ACHN (cell line): ENCODE results near the gene TSPAN4.

ENCODE experiments used
- DNase-seq: peaks from one replicate; pipeline ENCODE4 v3.0.0-alpha.2; 2015
- in situ Hi-C: cut with HindIII; loops from 2 replicates; pipeline ENCODE4 v1.10.0; 2017; ENCODE audit warnings: low sequenced_read_pairs, low pct_ligation_motif_present, low pct_unique_long_range_greater_than_20kb

The TSPAN4 gene

GRCh38 chr11:820655-821511 lies 21.8 kb upstream of the TSPAN4 start:
- in situ Hi-C loops: no loop called here
- peak; percentile 83 for DNase-seq

- no peak for DNase-seq
- in situ Hi-C loops: no loop called here
These were observed 20.9 kb upstream of the TSPAN4 start for GRCh38 chr11:821512-822371.

- no peak for DNase-seq
- in situ Hi-C loops: no loop called here
These were observed 19.0 kb upstream of the TSPAN4 start for GRCh38 chr11:823441-824291.

DNA sequence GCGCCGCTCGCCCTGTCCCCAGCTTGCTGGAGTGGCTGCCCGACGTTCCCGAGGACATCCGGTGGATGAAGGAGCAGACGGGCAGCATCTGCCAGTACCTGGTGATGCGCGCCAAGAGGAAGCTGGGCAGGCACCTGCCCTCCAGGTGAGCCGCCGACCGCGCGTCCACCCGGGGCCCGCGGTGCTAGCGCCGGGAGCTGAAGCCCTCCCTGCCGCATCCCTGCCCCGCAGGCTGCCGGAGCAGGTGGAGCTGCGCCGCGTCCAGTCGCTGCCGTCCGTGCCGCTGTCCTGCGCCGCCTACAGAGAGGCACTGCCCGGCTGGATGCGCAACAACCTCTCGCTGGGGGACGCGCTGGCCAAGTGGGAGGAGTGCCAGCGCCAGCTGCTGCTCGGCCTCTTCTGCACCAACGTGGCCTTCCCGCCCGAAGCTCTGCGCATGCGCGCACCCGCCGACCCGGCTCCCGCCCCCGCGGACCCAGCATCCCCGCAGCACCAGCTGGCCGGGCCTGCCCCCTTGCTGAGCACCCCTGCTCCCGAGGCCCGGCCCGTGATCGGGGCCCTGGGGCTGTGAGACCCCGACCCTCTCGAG lies 18.3 kb upstream of the TSPAN4 start:
- in situ Hi-C loops: no loop called here
- no peak for DNase-seq

GRCh38 chr11:824942-825341 lies 17.7 kb upstream of the TSPAN4 start:
- in situ Hi-C loops: no loop called here
- DNase-seq: no peak

DNA sequence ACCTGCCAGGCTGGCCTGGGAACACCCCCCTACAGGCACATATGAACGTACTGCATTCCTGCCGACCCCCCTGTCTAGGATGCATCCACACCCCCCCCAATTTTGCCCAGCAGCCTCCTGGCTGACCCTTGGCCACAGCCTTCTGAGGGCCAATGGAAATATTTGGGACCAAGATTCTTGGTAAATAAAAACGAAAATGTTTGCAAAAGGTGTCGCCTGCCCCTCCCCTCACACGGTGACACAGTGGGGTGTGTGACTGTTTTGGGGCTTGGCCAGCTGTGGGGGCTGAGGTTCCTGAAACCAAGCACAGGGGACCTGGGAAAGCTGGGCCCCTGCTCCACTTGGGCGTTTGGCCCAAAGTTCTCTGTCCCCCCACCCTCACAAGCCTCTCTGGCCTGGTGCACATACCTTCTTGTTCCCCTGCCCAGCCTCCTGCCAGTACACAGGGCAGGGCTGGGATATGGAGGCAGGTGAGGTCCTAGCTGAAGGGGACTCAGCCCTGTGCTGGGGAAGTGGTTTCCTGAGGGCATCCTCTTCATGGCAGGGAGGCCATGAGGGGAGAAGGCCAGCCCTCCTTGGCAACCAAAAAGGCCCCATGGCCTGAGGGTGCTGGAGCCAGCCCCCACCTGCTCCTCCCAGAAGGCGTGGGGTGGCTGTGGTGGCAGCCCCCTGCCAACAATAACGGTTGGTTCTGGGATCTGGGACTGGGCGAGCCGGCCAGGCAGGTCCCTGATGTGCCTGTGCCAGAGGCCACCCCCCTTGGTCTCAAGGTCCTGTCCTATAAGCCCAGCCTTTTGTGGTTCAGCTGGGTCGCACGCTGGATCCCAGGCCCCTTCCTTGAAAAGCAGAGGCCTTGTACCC lies 17.1 kb upstream of the TSPAN4 start:
- no peak for DNase-seq
- in situ Hi-C loops: no loop called here

DNA sequence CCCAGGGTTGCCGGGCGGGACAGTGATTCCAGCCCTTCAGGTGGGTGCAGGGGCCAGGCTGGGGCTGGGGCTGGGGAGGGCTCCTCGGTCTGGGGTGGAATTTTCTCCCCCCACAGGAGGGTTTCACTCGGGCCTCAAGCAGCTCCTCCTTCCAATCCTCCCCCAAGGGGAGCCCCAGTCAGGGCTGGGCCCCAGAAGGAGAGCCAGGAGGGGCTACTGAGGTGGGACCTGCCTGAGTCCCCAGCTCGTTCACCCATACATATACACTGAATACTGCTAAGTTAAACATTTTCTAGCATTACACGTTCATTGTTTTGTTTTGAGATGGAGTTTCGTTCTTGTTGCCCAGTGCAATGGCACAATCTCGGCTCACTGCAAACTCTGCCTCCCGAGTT lies 16.4 kb upstream of the TSPAN4 start:
- in situ Hi-C loops: no loop called here
- DNase-seq: no peak

- DNase-seq: no peak
- in situ Hi-C loops: no loop called here
These were observed 15.9 kb upstream of the TSPAN4 start for GRCh38 chr11:826836-827145.

DNA sequence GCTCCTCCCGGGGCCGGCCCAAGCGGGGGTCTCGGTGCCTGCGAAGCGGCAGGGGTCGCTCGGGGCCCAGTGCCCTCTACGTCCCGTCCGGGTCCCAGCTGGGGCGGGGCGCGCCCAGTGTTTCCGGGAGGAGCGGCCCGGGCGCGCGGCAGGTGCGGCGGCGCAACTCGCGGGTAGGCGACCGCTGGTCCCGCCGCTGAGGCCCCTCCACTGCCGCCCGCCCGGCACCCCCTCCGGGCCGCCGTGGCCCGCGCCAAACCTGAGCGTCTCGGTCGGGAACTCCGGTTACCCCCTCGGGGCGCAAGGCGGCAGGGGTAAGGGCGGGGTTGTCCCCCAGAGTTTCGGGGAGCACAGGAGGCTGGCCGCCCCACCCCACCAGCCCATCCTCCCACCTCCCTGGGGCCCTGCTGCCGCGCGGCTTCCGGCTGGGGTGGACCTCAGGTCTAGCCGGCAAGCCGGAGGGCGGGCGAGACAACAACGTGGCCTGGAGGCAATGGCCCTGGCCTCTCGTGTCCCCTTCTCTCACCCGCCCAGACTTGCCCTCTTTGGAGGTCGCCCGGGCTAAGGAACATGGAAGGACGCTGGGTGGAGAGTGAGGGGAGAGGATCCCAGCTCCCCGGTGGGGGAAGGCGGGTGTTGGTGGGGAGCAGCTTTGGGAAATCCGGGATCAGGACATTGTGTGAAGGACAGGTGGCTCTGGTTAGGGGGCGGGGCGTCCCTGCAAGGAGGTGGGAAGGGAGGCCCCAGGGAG lies 15.3 kb upstream of the TSPAN4 start:
- DNase-seq: no peak
- in situ Hi-C loops: no loop called here

- in situ Hi-C loops: no loop called here
- no peak for DNase-seq
These were observed 14.8 kb upstream of the TSPAN4 start, which contains the start of gene CRACR2B for GRCh38 chr11:827897-828192. CRACR2B (plus strand) TSS chr11:827919; CDS start chr11:828608, 689 bp downstream.

DNA sequence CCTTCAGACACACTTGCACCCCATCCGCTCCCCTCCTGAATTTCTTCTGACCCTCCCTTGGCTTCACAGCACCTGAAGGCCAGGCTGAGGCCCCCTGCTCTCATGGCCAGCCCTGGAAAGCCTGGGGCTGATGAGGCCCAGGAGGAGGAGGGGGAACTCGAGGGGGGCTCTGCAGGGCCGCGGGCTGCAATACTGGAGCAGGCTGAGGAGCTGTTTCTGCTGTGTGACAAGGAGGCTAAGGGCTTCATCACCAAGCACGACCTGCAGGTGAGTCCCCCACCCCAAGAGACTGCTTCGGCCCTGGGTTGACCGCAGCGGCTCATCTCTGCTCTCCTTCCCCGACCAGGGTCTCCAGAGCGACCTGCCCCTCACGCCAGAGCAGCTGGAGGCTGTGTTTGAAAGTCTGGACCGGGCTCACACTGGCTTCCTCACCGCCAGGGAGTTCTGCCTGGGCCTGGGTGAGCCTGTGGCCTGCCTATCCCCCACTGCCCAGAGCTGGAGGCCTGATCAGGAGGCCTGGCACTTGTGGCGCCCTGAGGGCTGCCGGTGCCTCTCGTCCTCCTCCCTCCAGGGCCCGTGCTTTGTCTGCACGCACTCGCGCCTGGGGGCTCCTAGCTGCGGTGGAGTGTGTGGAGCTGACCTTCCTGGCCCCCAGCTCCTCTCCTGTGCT lies 14.0 kb upstream of the TSPAN4 start:
- in situ Hi-C loops: no loop called here
- no peak for DNase-seq

DNA sequence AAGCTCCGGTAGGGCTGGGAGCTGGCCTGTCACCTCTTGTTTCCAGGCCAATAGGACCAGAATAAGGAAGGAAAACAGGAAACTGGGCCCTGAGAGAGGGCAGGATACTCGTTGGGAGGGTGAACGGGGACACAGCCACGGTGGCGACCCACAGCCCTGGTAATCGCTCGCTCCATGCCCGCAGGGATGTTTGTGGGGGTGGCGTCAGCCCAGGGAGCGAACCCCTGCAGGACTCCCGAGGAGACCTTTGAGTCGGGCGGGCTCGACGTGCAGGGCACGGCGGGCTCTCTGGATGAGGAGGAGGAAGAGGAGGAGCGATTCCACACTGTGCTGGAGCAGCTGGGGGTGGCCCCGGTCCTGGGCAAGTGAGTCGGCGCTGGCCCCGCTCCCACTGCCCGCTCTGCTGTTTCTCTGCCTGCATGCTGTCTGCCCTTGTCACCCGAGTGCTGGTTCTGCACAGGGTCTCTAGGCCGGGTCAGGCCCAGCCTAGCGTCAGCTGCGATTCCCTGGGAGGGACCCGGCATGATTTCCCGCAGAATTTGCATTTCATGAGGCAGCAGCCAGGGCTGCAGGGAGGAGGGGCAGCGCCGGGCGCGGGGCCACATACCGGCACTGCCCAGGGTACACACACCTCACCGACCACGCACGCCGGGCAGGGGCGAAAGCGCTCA lies 13.3 kb upstream of the TSPAN4 start:
- in situ Hi-C loops: no loop called here
- no peak for DNase-seq

DNA sequence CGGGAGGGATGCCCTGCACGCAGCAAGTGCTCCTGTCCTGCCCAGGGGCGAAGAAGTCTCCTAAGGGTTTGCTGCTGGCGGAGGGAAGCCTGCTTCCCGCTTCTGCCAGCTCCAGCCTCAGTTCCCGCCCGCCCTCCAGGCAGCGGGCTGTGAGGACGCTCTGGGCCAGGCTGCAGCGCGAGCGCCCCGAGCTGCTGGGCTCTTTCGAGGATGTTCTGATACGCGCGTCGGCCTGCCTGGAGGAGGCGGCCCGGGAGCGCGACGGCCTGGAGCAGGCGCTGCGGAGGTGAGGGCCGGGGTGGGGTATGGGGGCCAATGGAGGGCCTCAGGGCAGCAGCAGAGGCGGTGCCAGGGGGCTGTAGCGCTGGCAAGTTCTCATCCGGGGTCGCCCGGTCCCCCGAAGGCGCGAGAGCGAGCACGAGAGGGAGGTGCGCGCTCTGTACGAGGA lies 12.8 kb upstream of the TSPAN4 start:
- in situ Hi-C loops: no loop called here
- no peak for DNase-seq

- in situ Hi-C loops: no loop called here
These were observed 12.1 kb upstream of the TSPAN4 start for GRCh38 chr11:830295-831117.

GRCh38 chr11:831118-831864 lies 11.4 kb upstream of the TSPAN4 start:
- peak; percentile 64 for DNase-seq
- in situ Hi-C loops: no loop called here

More at GRCh38 chr11:830295-831117, 12.1 kb upstream of the TSPAN4 start:
- peak; percentile 84 for DNase-seq
